HG03565 (cell line): ENCODE measurements around the gene NRXN3.
"Not testable (repeated sequence)": the region's sequence is repeated elsewhere in the genome, so short reads cannot be mapped to it uniquely, and the experiment has no call there.

Experiments
- ATAC-seq: cut with Tn5 transposase; IDR thresholded peaks from one replicate; pipeline ENCODE4 v1.9.1; 2021; ENCODE audit warnings: mild to moderate bottlenecking, moderate library complexity; ENCODE audit not compliant: unreplicated experiment

The NRXN3 gene

GRCh38 chr14:78469947-78470346 lies 299.8 kb downstream of the NRXN3 start:
- ATAC-seq = no peak

- no peak for ATAC-seq
Observed at GRCh38 chr14:78479127-78479780, 309.1 kb downstream of the NRXN3 start.

- no peak for ATAC-seq
Observed at GRCh38 chr14:78484028-78484427, 313.9 kb downstream of the NRXN3 start.

- no peak for ATAC-seq
Observed at GRCh38 chr14:78486081-78486480, 315.9 kb downstream of the NRXN3 start.

- no peak for ATAC-seq
Observed at GRCh38 chr14:78486621-78487020, 316.4 kb downstream of the NRXN3 start.

- ATAC-seq = not testable (repeated sequence)
Observed at GRCh38 chr14:78487573-78487972, 317.4 kb downstream of the NRXN3 start.

- ATAC-seq = no peak
Observed at GRCh38 chr14:78488938-78489337, 318.8 kb downstream of the NRXN3 start.

GRCh38 chr14:78491048-78491447 lies 320.9 kb downstream of the NRXN3 start:
- no peak for ATAC-seq

- no peak for ATAC-seq
Observed at GRCh38 chr14:78498062-78498595, 328.0 kb downstream of the NRXN3 start.

- ATAC-seq = no peak
Observed at GRCh38 chr14:78501909-78502308, 331.7 kb downstream of the NRXN3 start.

GRCh38 chr14:78508023-78508422 lies 337.9 kb downstream of the NRXN3 start:
- no peak for ATAC-seq

- no peak for ATAC-seq
Observed at GRCh38 chr14:78509516-78509915, 339.3 kb downstream of the NRXN3 start.

GRCh38 chr14:78512021-78512420 lies 341.8 kb downstream of the NRXN3 start:
- ATAC-seq = no peak

- no peak for ATAC-seq
Observed at GRCh38 chr14:78519863-78520262, 349.7 kb downstream of the NRXN3 start.

GRCh38 chr14:78524196-78524595 lies 354.0 kb downstream of the NRXN3 start:
- no peak for ATAC-seq

GRCh38 chr14:78524766-78525165 lies 354.6 kb downstream of the NRXN3 start:
- no peak for ATAC-seq

- no peak for ATAC-seq
Observed at GRCh38 chr14:78530078-78530477, 359.9 kb downstream of the NRXN3 start.

- no peak for ATAC-seq
Observed at GRCh38 chr14:78534141-78534540, 364.0 kb downstream of the NRXN3 start.

GRCh38 chr14:78535041-78535440 lies 364.9 kb downstream of the NRXN3 start:
- no peak for ATAC-seq

- not testable (repeated sequence) for ATAC-seq
Observed at GRCh38 chr14:78541788-78542187, 371.6 kb downstream of the NRXN3 start.

- no peak for ATAC-seq
Observed at GRCh38 chr14:78543433-78543832, 373.3 kb downstream of the NRXN3 start.

GRCh38 chr14:78561074-78561473 lies 390.9 kb downstream of the NRXN3 start:
- no peak for ATAC-seq
